CD14-positive monocyte (primary cell): ENCODE measurements around the gene DUOXA2. TPM values are rescaled to one million over a fixed set of nuclear protein-coding genes. Genes with fewer than 3 reads are reported as not detected.

Experiments used
- DNase-seq, 3 donors: peaks; one replicate each; pipeline ENCODE4 v3.0.0-alpha.2; 2011 to 2022
- H2AFZ ChIP-seq: 2 replicates; pipeline ENCODE4 v1.6.0; 2012; ENCODE audit warnings: mild to moderate bottlenecking, low read depth, low read length, inconsistent platforms; ENCODE audit not compliant: insufficient read depth, poor library complexity, severe bottlenecking
- H3K27ac ChIP-seq, 2 donors: 1 replicate in 1 of 2; 2 replicates in 1 of 2; pipeline ENCODE4 v1.5.1; 2012 to 2013; ENCODE audit warnings: low read length in 2 of 2, control low read depth in 1 of 2, inconsistent platforms in 1 of 2, low read depth in 1 of 2, mild to moderate bottlenecking in 1 of 2
- H3K27me3 ChIP-seq, 2 donors: one replicate each; pipeline versions ENCODE4 v1.6.0 to v1.6.1; 2011 to 2013; ENCODE audit warnings: low read length in 2 of 2; ENCODE audit not compliant: control insufficient read depth in 2 of 2, insufficient read depth in 2 of 2
- H3K36me3 ChIP-seq, 2 donors: replicated peaks in 1 of 2; 1 replicate in 1 of 2; 2 replicates in 1 of 2; pipeline versions ENCODE4 v1.5.1 to v1.6.1; 2012 to 2013; ENCODE audit warnings: low read length in 2 of 2, control low read depth in 1 of 2, inconsistent platforms in 1 of 2, mild to moderate bottlenecking in 1 of 2; ENCODE audit not compliant: insufficient read depth in 2 of 2, control insufficient read depth in 1 of 2
- H3K4me1 ChIP-seq, 2 donors: 1 replicate in 1 of 2; 2 replicates in 1 of 2; pipeline versions ENCODE4 v1.5.1 to v1.6.1; 2012 to 2013; ENCODE audit warnings: low read length in 2 of 2, control low read depth in 1 of 2, inconsistent platforms in 1 of 2, mild to moderate bottlenecking in 1 of 2, moderate library complexity in 1 of 2; ENCODE audit not compliant: insufficient read depth in 2 of 2, control insufficient read depth in 1 of 2
- H3K4me2 ChIP-seq: replicated peaks from 2 replicates; pipeline ENCODE3; 2012; ENCODE audit warnings: low read length, moderate library complexity, mild to moderate bottlenecking; ENCODE audit not compliant: poor library complexity, severe bottlenecking; ENCODE audit errors: extremely low read depth
- H3K4me3 ChIP-seq, 3 experiments: fragments of 200-600 bp in 1 of 3; sonication (generic) in 1 of 3; replicated peaks in 1 of 3; 1 replicate in 2 of 3; 2 replicates in 1 of 3; pipeline ENCODE4 v1.5.1; 2011 to 2013; ENCODE audit warnings: low read length in 3 of 3, mild to moderate bottlenecking in 3 of 3, control low read depth in 2 of 3, low read depth in 2 of 3, inconsistent platforms in 1 of 3, moderate library complexity in 1 of 3
- H3K79me2 ChIP-seq: 2 replicates; pipeline ENCODE4 v1.6.0; 2012; ENCODE audit warnings: mild to moderate bottlenecking, control low read depth, inconsistent platforms, low read length, moderate library complexity; ENCODE audit not compliant: insufficient read depth
- H3K9ac ChIP-seq: 2 replicates; pipeline ENCODE4 v1.6.0; 2017; ENCODE audit warnings: low read length, mild to moderate bottlenecking; ENCODE audit not compliant: insufficient read depth, poor library complexity, severe bottlenecking
- H3K9me3 ChIP-seq, 2 donors: replicated peaks in 1 of 2; 1 replicate in 1 of 2; 2 replicates in 1 of 2; pipeline versions ENCODE4 v1.5.1 to v1.6.1; 2012 to 2013; ENCODE audit warnings: low read length in 2 of 2, control low read depth in 1 of 2; ENCODE audit not compliant: control insufficient read depth in 1 of 2, insufficient read depth in 1 of 2
- H4K20me1 ChIP-seq: 2 replicates; pipeline ENCODE4 v1.6.0; 2012; ENCODE audit warnings: mild to moderate bottlenecking, low read length, control low read depth, moderate library complexity; ENCODE audit not compliant: insufficient read depth
- H3K27ac Mint-ChIP-seq, 7 donors: one replicate each; pipeline ENCODE4 v1.8.0; 2020; ENCODE audit warnings: mild to moderate bottlenecking in 7 of 7, mixed read lengths in 7 of 7, moderate library complexity in 6 of 7, inconsistent platforms in 2 of 7
- H3K27me3 Mint-ChIP-seq, 3 donors: one replicate each; pipeline ENCODE4 v1.8.0; 2021 to 2022; ENCODE audit warnings: low read depth in 3 of 3, mild to moderate bottlenecking in 3 of 3, mixed read lengths in 3 of 3, moderate library complexity in 3 of 3, inconsistent platforms in 1 of 3
- H3K36me3 Mint-ChIP-seq, 2 donors: one replicate each; pipeline ENCODE4 v1.8.0; 2020; ENCODE audit warnings: mixed read lengths in 2 of 2, inconsistent platforms in 1 of 2, mild to moderate bottlenecking in 1 of 2
- H3K4me1 Mint-ChIP-seq: one replicate; pipeline ENCODE4 v1.8.0; 2020; ENCODE audit warnings: mild to moderate bottlenecking, mixed read lengths
- H3K4me3 Mint-ChIP-seq, 2 donors: one replicate each; pipeline ENCODE4 v1.8.0; 2020; ENCODE audit warnings: mild to moderate bottlenecking in 2 of 2, mixed read lengths in 2 of 2, moderate library complexity in 1 of 2
- H3K9me3 Mint-ChIP-seq, 7 donors: one replicate each; pipeline ENCODE4 v1.8.0; 2020 to 2022; ENCODE audit warnings: mixed read lengths in 7 of 7, mild to moderate bottlenecking in 6 of 7, moderate library complexity in 6 of 7, inconsistent platforms in 2 of 7
- CTCF ChIP-seq: fragments of 200-600 bp; IDR thresholded peaks from one replicate; pipeline ENCODE4 v1.8.0; 2022; ENCODE audit warnings: antibody characterized with exemption, mild to moderate bottlenecking
- WGBS: methylation state at CpG from one replicate; pipeline ENCODE4 v1.1.5; 2013; ENCODE audit warnings: missing lambda C conversion rate; ENCODE audit not compliant: insufficient coverage; 5-methylcytosine and 5-hydroxymethylcytosine counted together
- intact Hi-C, 2 donors: fragments of 100-400 bp; cut with micrococcal nuclease; formaldehyde crosslinking; loops; one replicate each; pipeline versions ENCODE4 v1.15.0 to v1.15.1; 2023
- polyA plus RNA-seq, 3 donors: library from polyadenylated mRNA; depleted of rRNA in 1 of 3; unstranded in 2 of 3; stranded (reverse) in 1 of 3; fragments of 300-500 nt in 2 of 3; fragments of >200 nt in 1 of 3; fragmentation: Illumina TruSeq in 2 of 3; gene quantifications; 1 replicate in 2 of 3; 2 replicates in 1 of 3; pipeline ENCODE4 v1.2.3, GENCODE V29; 2012 to 2021

DUOXA2 gene
- polyA plus RNA-seq, 3 donors = not detected

- Histone ChIP-seq H3K9ac (no peak overlapping the region), H3K27ac (no peak overlapping the region), H3K4me1 (no peaks in the 10 kb centered on the region), H2AFZ (no peak overlapping the region), H3K9me3 (no peaks in the 10 kb centered on the region), H3K4me2 (no peak overlapping the region), H3K79me2 (no peaks in the 10 kb centered on the region), H3K36me3 (no peaks in the 10 kb centered on the region), H4K20me1 (no peaks in the 10 kb centered on the region), H3K27me3 (no peaks in the 10 kb centered on the region), H3K4me3 (no peak overlapping the region)
- Mint-ChIP-seq H3K27me3 (peaks cover 0 to 10% (median 3%) of the 10 kb centered on the region in 3 donors), H3K9me3 (no peaks in the 10 kb centered on the region), H3K4me1 (peaks cover 2% of the 10 kb centered on the region), H3K27ac (no peak overlapping the region), H3K36me3 (no peaks in the 10 kb centered on the region), H3K4me3 (no peak overlapping the region)
- TF ChIP-seq CTCF = no peak
- WGBS = 91% methylated on average over 4 of the region's 11 CpGs
- intact Hi-C loops = no loop called here
- no peak for DNase-seq
Observed at GRCh38 chr15:45093622-45094357, 20.3 kb upstream of the DUOXA2 start.

GRCh38 chr15:45094358-45094730 lies 19.8 kb upstream of the DUOXA2 start:
- no peak for TF ChIP-seq CTCF
- no peaks in the 10 kb centered on the region for H3K36me3 Mint-ChIP-seq

More at GRCh38 chr15:45094358-45094730, 19.8 kb upstream of the DUOXA2 start:
- Histone ChIP-seq H4K20me1 (no peaks in the 10 kb centered on the region), H3K4me1 (no peaks in the 10 kb centered on the region), H3K79me2 (no peaks in the 10 kb centered on the region), H3K27ac (no peak overlapping the region), H3K4me3 (no peak overlapping the region), H3K27me3 (no peaks in the 10 kb centered on the region), H3K36me3 (no peaks in the 10 kb centered on the region), H2AFZ (no peak overlapping the region), H3K4me2 (no peak overlapping the region), H3K9ac (no peak overlapping the region), H3K9me3 (no peaks in the 10 kb centered on the region)
- Mint-ChIP-seq H3K9me3 (no peaks in the 10 kb centered on the region), H3K4me3 (no peak overlapping the region), H3K27me3 (peaks cover 0 to 8% (median 3%) of the 10 kb centered on the region in 3 donors), H3K27ac (no peak overlapping the region), H3K4me1 (peaks cover 2% of the 10 kb centered on the region)
- DNase-seq = no peak
- intact Hi-C loops = no loop called here
- WGBS = 93% methylated on average over 7 of the region's 9 CpGs
